K562 (cell line): ENCODE measurements around the gene ECHDC1. TPM values are rescaled to one million over a fixed set of nuclear protein-coding genes. Genes with fewer than 3 reads are reported as not detected.

Source experiments
- ATAC-seq: fragments of 200-7000 bp; cut with Tn5 transposase; 3 replicates; pipeline ENCODE4 v1.9.1; 2020; ENCODE audit warnings: moderate library complexity
- BruUV-seq: library from RNA; stranded (reverse); fragments of 400-500 nt; replicated peaks from 2 replicates; lab custom pipeline; 2021; lab: Mats Ljungman, UMichigan
- CTCF ChIA-PET: fragments of 300-600 bp; formaldehyde crosslinking; extraction: SDS; loops from one replicate; lab custom pipeline; 2021; ENCODE audit warnings: low intra/inter-chr PET ratio; lab: Yijun Ruan, JAX
- POLR2A ChIA-PET: fragments of 300-600, 350-650 bp; sonication (Branson Sonifier 250); formaldehyde crosslinking; extraction: SDS; loops from one replicate; lab custom pipeline; 2021; ENCODE audit warnings: antibody characterized with exemption, inconsistent platforms; lab: Yijun Ruan, JAX
- DNase-seq, 4 experiments: peaks; one replicate each; pipeline versions ENCODE4 v3.0.0 to v3.0.0-alpha.2; 2011 to 2018; ENCODE audit warnings: low spot score in 3 of 4, mixed read lengths in 3 of 4; ENCODE audit errors: extremely low read depth in 1 of 4
- FAIRE-seq: peaks from 2 replicates; lab custom pipeline; 2011; peaks lifted over from hg19 to GRCh38; lab: Jason Lieb, UNC
- H2AFZ ChIP-seq: 2 replicates; pipeline ENCODE4 v1.6.0; 2011; ENCODE audit warnings: low read depth, low read length, control low read depth, inconsistent platforms
- H3K27ac ChIP-seq: fragments of 200-600 bp; 3 replicates; pipeline ENCODE4 v1.8.0; 2011; ENCODE audit warnings: low read depth, mild to moderate bottlenecking, control low read depth, inconsistent platforms, low read length, moderate library complexity, mixed read lengths; ENCODE audit errors: extremely low read depth
- H3K27me3 ChIP-seq, 2 experiments: fragments of 300-600 bp in 1 of 2; 2 replicates in 1 of 2; 3 replicates in 1 of 2; pipeline versions ENCODE4 v1.6.0 to v1.8.0; 2011; ENCODE audit warnings: inconsistent platforms in 2 of 2, low read length in 2 of 2, mild to moderate bottlenecking in 1 of 2, mixed read lengths in 1 of 2, moderate library complexity in 1 of 2; ENCODE audit not compliant: control insufficient read depth in 2 of 2, insufficient read depth in 2 of 2
- H3K36me3 ChIP-seq: fragments of 300-600 bp; 3 replicates; pipeline ENCODE4 v1.8.0; 2011; ENCODE audit warnings: mild to moderate bottlenecking, low read length, inconsistent platforms; ENCODE audit not compliant: control insufficient read depth, insufficient read depth
- H3K4me1 ChIP-seq, 2 experiments: fragments of 200-600 bp in 1 of 2; replicated peaks in 1 of 2; 2 replicates in 1 of 2; 3 replicates in 1 of 2; pipeline versions ENCODE4 v1.5.1 to v1.8.0; 2011; ENCODE audit warnings: inconsistent platforms in 2 of 2, low read length in 2 of 2, mild to moderate bottlenecking in 1 of 2, mixed read lengths in 1 of 2, moderate library complexity in 1 of 2; ENCODE audit not compliant: control insufficient read depth in 2 of 2, insufficient read depth in 2 of 2
- H3K4me2 ChIP-seq: 2 replicates; pipeline ENCODE4 v1.6.1; 2011; ENCODE audit warnings: low read length, control low read depth, inconsistent platforms, mixed read lengths; ENCODE audit not compliant: insufficient read depth
- H3K4me3 ChIP-seq: fragments of 200-600 bp; sonication (generic), shearing (Covaris generic); 2 replicates; pipeline ENCODE4 v1.5.1; 2016; ENCODE audit warnings: control low read depth, inconsistent platforms
- H3K79me2 ChIP-seq: fragments of 200-600 bp; 3 replicates; pipeline ENCODE4 v1.8.0; 2011; ENCODE audit warnings: low read length, inconsistent platforms; ENCODE audit not compliant: control insufficient read depth, insufficient read depth
- H3K9ac ChIP-seq, 2 experiments: 2 replicates each; pipeline versions ENCODE4 v1.6.0 to v1.6.1; 2011; ENCODE audit warnings: low read depth in 2 of 2, low read length in 2 of 2, control low read depth in 1 of 2, inconsistent platforms in 1 of 2, mild to moderate bottlenecking in 1 of 2, mixed read lengths in 1 of 2; ENCODE audit not compliant: insufficient read depth in 1 of 2
- H3K9me1 ChIP-seq: one replicate; pipeline ENCODE4 v1.6.0; 2011; ENCODE audit warnings: inconsistent platforms, mild to moderate bottlenecking, low read length, moderate library complexity; ENCODE audit not compliant: control insufficient read depth, insufficient read depth
- H3K9me3 ChIP-seq: replicated peaks from 2 replicates; pipeline ENCODE4 v1.5.1; 2011; ENCODE audit warnings: low read depth, low read length, inconsistent platforms; ENCODE audit not compliant: control insufficient read depth, insufficient read depth
- H4K20me1 ChIP-seq: replicated peaks from 2 replicates; pipeline ENCODE4 v1.6.1; 2011; ENCODE audit warnings: low read length, inconsistent platforms, mixed read lengths; ENCODE audit not compliant: control insufficient read depth, insufficient read depth
- CREB1 ChIP-seq, 2 experiments: sonication (generic) in 1 of 2; formaldehyde crosslinking in 1 of 2; IDR thresholded peaks; 2 replicates each; pipeline versions ENCODE4 v1.6.1 to v1.8.0; 2012 to 2022; ENCODE audit warnings: inconsistent platforms in 1 of 2, mild to moderate bottlenecking in 1 of 2, missing genetic modification reagents in 1 of 2, moderate library complexity in 1 of 2
- HDAC1 ChIP-seq, 2 experiments: fragments of 450-650 bp; IDR thresholded peaks; 2 replicates each; pipeline ENCODE4 v1.6.1; 2016 to 2017; ENCODE audit warnings: inconsistent platforms in 1 of 2, mild to moderate bottlenecking in 1 of 2, moderate library complexity in 1 of 2
- MCM7 ChIP-seq, 2 experiments: fragments of 450-650 bp; IDR thresholded peaks; 2 replicates each; pipeline ENCODE4 v1.6.1; 2016 to 2018
- MTA1 ChIP-seq: fragments of 450-650 bp; IDR thresholded peaks from 2 replicates; pipeline ENCODE4 v1.6.1; 2017; ENCODE audit warnings: borderline replicate concordance
- RBM15 ChIP-seq: fragments of 200-400 bp; formaldehyde crosslinking; IDR thresholded peaks from 2 replicates; pipeline ENCODE4 v1.6.1; 2018; ENCODE audit warnings: mild to moderate bottlenecking, low read length, moderate library complexity; ENCODE audit not compliant: insufficient read depth
- SIN3B ChIP-seq: fragments of 450-650 bp; IDR thresholded peaks from 2 replicates; pipeline ENCODE4 v1.6.1; 2017; ENCODE audit warnings: low read depth, mild to moderate bottlenecking, moderate library complexity
- SIX5 ChIP-seq, 2 experiments: IDR thresholded peaks; 2 replicates each; pipeline ENCODE4 v1.6.1; 2011; ENCODE audit warnings: low read length in 2 of 2, borderline replicate concordance in 1 of 2, low read depth in 1 of 2, mild to moderate bottlenecking in 1 of 2, moderate library complexity in 1 of 2; ENCODE audit not compliant: insufficient read depth in 1 of 2
- SMARCA4 ChIP-seq: fragments of 450-650 bp; IDR thresholded peaks from 2 replicates; pipeline ENCODE4 v1.6.1; 2016
- TSC22D4 ChIP-seq: fragments of 450-650 bp; IDR thresholded peaks from 2 replicates; pipeline ENCODE4 v1.6.1; 2016; ENCODE audit warnings: missing genetic modification characterization, missing biosample characterization, control low read depth
- ZNF41 ChIP-seq: fragments of 250-450 bp; sonication (Bioruptor Pico); conservative IDR thresholded peaks from 2 replicates; pipeline ENCODE4 v1.4.0; 2020; ENCODE audit warnings: mild to moderate bottlenecking
- WGBS: fragments of 100-300 bp; shearing (Covaris generic); methylation state at CpG from one replicate; pipeline ENCODE4 v1.1.6; 2016; ENCODE audit warnings: low coverage, mixed read lengths; ENCODE audit not compliant: insufficient coverage; ENCODE audit errors: missing lambda C conversion rate; 5-methylcytosine and 5-hydroxymethylcytosine counted together
- in situ Hi-C: fragments of 300-500 bp; cut with MboI; formaldehyde crosslinking; loops from 4 replicates; pipeline ENCODE4 v1.15.0; 2018; ENCODE audit warnings: inconsistent platforms, mixed read lengths
- intact Hi-C: fragments of 100-400 bp; cut with micrococcal nuclease; formaldehyde crosslinking; loops from 2 replicates; pipeline ENCODE4 v1.14.2; 2022
- polyA plus RNA-seq, 8 experiments: library from polyadenylated mRNA; depleted of rRNA in 4 of 8; stranded (reverse) in 5 of 8; unstranded in 3 of 8; fragments of >200 nt; fragmentation: Nextera tagmentation in 2 of 8; fragmentation: Illumina TruSeq in 1 of 8; extraction: Ambion mirVana in 2 of 8; extraction: Trizol in 1 of 8; gene quantifications; 2 replicates each; pipeline versions ENCODE4 v1.2.1 to v1.2.3, GENCODE V29; 2011 to 2014; ENCODE audit warnings: inconsistent platforms in 1 of 8, missing spikeins in 1 of 8
- total RNA-seq, 7 experiments: library from RNA; depleted of rRNA in 6 of 7; stranded (reverse); fragments of >200 nt in 6 of 7; fragmentation: Illumina TruSeq in 2 of 7; extraction: Trizol in 2 of 7; gene quantifications; 2 replicates each; pipeline versions ENCODE4 v1.2.1 to v1.2.3, GENCODE V29; 2011 to 2021; ENCODE audit warnings: low replicate concordance in 1 of 7
- TF ChIP-seq, protein P1 (sequence below): fragments of 200-800 bp; sonication (Bioruptor generic); IDR thresholded peaks from 2 replicates; pipeline ENCODE4 v1.6.1; 2017; ENCODE audit warnings: missing genetic modification characterization, missing compliant biosample characterization
- TF ChIP-seq, protein P2 (sequence below): fragments of 250-450 bp; sonication (Bioruptor Pico); IDR thresholded peaks from 2 replicates; pipeline ENCODE4 v1.4.0; 2020; ENCODE audit warnings: mild to moderate bottlenecking, moderate library complexity

Gene ECHDC1
- total and polyA plus RNA-seq, 9 of the 15 experiments (the other 6 are each of a cell fraction or from before 2014, with no cell fraction given) = 58.0 to 105 (median 78.6) TPM

DNA sequence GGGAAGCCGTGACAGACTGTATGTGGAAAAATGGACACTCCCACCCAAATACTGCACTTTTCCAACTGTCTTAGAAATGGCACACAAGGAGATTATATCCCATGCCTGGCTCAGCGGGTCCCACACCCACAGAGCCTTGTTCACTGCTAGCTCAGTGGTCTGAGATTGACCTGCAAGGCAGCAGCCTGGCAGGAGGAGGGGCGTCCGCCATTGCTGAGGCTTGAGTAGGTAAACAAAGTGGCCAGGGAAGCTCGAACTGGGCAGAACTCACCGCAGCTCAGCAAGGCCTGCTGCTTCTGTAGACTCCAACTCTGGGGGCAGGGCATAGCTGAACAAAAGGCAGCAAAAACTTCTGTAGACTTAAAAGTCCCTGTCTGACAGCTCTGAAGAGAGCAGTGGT lies 88.1 kb downstream of the ECHDC1 start:
- no peaks in the 10 kb centered on the region; a peak in 1 of 5 replicates for H3K4me1 ChIP-seq
- no TSS peak for BruUV-seq
- H3K9ac ChIP-seq = no peak overlapping the region
- H4K20me1 ChIP-seq = no peaks in the 10 kb centered on the region
- 0% methylated on average over 6 of the region's 6 CpGs for WGBS
- H3K9me1 ChIP-seq = no peaks in the 10 kb centered on the region
- no peak overlapping the region for H3K27ac ChIP-seq
- ATAC-seq = no peak
- peaks cover 0 to 9% of the 10 kb centered on the region in 2 experiments; a peak in 2 of 5 replicates for H3K27me3 ChIP-seq
- H3K9me3 ChIP-seq = no peaks in the 10 kb centered on the region
- CTCF ChIA-PET = no interaction called here
- no peaks in the 10 kb centered on the region for H3K36me3 ChIP-seq
- no peak overlapping the region for H2AFZ ChIP-seq
- in situ Hi-C loops = no loop called here
- H3K79me2 ChIP-seq = no peaks in the 10 kb centered on the region
- no peak for FAIRE-seq
- DNase-seq = no peak
- H3K4me3 ChIP-seq = no peak overlapping the region
- POLR2A ChIA-PET = interaction anchor here (2.1 kb wide), 1 partner anchor 11 kb away, joined by 10 read pairs; the partner anchor contains the start of gene RNF146
- TF ChIP-seq SIX5 (IDR thresholded peaks at IDR 0.05; ENCODE audit: borderline replicate concordance in 1 of 2, insufficient read depth in 1 of 2, low read depth in 1 of 2, low read length in 2 of 2) (no peak), RBM15 (no peak)
- H3K4me2 ChIP-seq = no peak overlapping the region
- intact Hi-C loops = no loop called here

DNA sequence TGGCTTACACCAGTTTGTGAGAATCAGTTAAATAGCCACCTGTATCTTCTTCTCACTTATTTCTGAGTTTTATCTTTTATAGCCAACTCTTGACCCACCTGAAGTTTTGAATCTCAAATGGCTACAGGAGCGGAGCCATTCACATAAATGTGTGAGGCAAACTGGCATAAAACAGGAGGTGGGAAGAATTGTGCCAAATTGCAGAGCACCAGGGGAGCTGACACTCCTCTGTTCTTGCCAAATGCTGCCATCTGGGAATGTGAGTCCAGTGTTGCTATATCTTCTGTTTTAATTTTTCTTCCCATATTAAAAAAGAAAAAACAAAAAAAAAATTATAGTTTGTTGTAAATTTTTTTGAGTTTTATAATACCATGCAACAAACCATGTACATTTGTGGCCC lies 93.8 kb downstream of the ECHDC1 start:
- FAIRE-seq = no peak
- no TSS peak for BruUV-seq
- Histone ChIP-seq H3K4me1 (no peaks in the 10 kb centered on the region), H3K27ac (no peak overlapping the region), H3K9me1 (no peaks in the 10 kb centered on the region), H3K27me3 (no peaks in the 10 kb centered on the region; a peak in 1 of 5 replicates), H3K4me3 (no peak overlapping the region), H3K9me3 (no peaks in the 10 kb centered on the region), H4K20me1 (no peaks in the 10 kb centered on the region), H3K4me2 (no peak overlapping the region), H3K36me3 (no peaks in the 10 kb centered on the region), H3K79me2 (no peaks in the 10 kb centered on the region), H2AFZ (no peak overlapping the region), H3K9ac (no peak overlapping the region)
- ChIA-PET POLR2A (no interaction called here), CTCF (no interaction called here)
- no peak for DNase-seq
- intact Hi-C loops (no loop called here), in situ Hi-C loops (no loop called here)
- no peak for ATAC-seq
- 0% methylated on average over 1 of the region's 1 CpG for WGBS
- TF ChIP-seq CREB1 (IDR thresholded peaks at IDR 0.05) (no peak), CREB1 (CRISPR knock-in tag; IDR thresholded peaks at IDR 0.05) (no peak), SIN3B (no peak), HDAC1 (IDR thresholded peaks at IDR 0.05) (no peak), MTA1 (no peak), ZNF41 (CRISPR knock-in tag) (no peak), SMARCA4 (no peak), TSC22D4 (tag) (no peak), MCM7 (IDR thresholded peaks at IDR 0.05) (no peak)
- TF ChIP-seq, protein P1, sequence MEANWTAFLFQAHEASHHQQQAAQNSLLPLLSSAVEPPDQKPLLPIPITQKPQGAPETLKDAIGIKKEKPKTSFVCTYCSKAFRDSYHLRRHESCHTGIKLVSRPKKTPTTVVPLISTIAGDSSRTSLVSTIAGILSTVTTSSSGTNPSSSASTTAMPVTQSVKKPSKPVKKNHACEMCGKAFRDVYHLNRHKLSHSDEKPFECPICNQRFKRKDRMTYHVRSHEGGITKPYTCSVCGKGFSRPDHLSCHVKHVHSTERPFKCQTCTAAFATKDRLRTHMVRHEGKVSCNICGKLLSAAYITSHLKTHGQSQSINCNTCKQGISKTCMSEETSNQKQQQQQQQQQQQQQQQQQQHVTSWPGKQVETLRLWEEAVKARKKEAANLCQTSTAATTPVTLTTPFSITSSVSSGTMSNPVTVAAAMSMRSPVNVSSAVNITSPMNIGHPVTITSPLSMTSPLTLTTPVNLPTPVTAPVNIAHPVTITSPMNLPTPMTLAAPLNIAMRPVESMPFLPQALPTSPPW = no peak
- TF ChIP-seq, protein P2, sequence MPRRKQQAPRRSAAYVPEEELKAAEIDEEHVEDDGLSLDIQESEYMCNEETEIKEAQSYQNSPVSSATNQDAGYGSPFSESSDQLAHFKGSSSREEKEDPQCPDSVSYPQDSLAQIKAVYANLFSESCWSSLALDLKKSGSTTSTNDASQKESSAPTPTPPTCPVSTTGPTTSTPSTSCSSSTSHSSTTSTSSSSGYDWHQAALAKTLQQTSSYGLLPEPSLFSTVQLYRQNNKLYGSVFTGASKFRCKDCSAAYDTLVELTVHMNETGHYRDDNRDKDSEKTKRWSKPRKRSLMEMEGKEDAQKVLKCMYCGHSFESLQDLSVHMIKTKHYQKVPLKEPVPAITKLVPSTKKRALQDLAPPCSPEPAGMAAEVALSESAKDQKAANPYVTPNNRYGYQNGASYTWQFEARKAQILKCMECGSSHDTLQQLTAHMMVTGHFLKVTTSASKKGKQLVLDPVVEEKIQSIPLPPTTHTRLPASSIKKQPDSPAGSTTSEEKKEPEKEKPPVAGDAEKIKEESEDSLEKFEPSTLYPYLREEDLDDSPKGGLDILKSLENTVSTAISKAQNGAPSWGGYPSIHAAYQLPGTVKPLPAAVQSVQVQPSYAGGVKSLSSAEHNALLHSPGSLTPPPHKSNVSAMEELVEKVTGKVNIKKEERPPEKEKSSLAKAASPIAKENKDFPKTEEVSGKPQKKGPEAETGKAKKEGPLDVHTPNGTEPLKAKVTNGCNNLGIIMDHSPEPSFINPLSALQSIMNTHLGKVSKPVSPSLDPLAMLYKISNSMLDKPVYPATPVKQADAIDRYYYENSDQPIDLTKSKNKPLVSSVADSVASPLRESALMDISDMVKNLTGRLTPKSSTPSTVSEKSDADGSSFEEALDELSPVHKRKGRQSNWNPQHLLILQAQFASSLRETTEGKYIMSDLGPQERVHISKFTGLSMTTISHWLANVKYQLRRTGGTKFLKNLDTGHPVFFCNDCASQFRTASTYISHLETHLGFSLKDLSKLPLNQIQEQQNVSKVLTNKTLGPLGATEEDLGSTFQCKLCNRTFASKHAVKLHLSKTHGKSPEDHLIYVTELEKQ (CRISPR knock-in tag) = no peak
